ENCODE measurements around the gene OR5K1. TPM values are rescaled to one million over a fixed set of nuclear protein-coding genes. Genes with fewer than 3 reads are reported as not detected.

The OR5K1 gene
- total and polyA plus RNA-seq, 2 of the 8 experiments (the other 6 are each of a cell fraction or from before 2014, with no cell fraction given), result not detected

DNA sequence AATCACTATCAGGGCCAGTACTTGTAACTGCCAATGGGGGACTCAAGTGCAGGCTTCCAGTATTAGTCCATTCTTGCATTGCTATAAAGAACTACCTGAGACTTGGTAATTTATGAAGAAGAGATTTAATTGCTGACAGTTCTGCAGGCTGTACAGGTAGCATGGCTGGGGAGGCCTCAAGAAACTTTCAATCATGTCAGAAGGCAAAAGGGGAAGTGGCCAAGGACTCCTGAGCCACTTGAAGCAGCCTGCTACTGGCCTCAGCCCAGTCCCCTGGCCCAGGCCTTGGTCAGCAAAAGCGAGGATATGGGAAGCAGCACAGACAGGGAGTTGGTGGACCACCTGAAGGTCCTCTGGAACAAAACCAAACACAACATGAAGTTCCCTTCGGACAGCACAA, 29.2 kb upstream of the OR5K1 start:
- H4K8ac ChIP-seq (ENCODE audit: extremely low read depth, insufficient read depth, low read length), result no peak overlapping the region
- H2BK20ac ChIP-seq (ENCODE audit: low read length), result no peak overlapping the region
- H2BK120ac ChIP-seq (replicated peaks; ENCODE audit: low read depth, low read length), result no peak overlapping the region
- ChIA-PET CTCF (ENCODE audit: partially characterized antibody) (no interaction called here), POLR2A (ENCODE audit: partially characterized antibody) (no interaction called here)
- H3K56ac ChIP-seq (replicated peaks; ENCODE audit: insufficient read length, low read depth, low read length), result no peak overlapping the region
- H3K79me2 ChIP-seq (ENCODE audit: control insufficient read depth in 1 of 2, insufficient read depth in 2 of 2, low read length in 2 of 2), result no peaks in the 10 kb centered on the region
- no peak overlapping the region for H2BK15ac ChIP-seq (ENCODE audit: low read length)
- no peak overlapping the region for H2AK5ac ChIP-seq (ENCODE audit: low read depth, low read length)
- FAIRE-seq, result no peak
- H3K27me3 ChIP-seq (replicated peaks in 1 of 4; ENCODE audit: control insufficient read depth in 3 of 4, extremely low read depth in 1 of 4, insufficient read depth in 3 of 4, low read length in 3 of 4), result no peaks in the 10 kb centered on the region
- no peak overlapping the region for H3K23ac ChIP-seq (ENCODE audit: insufficient read length)
- no peak overlapping the region for H4K91ac ChIP-seq (replicated peaks; ENCODE audit: insufficient read length, low read length)
- no peaks in the 10 kb centered on the region for H3K4me1 ChIP-seq (replicated peaks in 1 of 4; ENCODE audit: control insufficient read depth in 3 of 4, insufficient read depth in 4 of 4, low read length in 3 of 4)
- H2BK12ac ChIP-seq (ENCODE audit: low read depth, low read length), result no peak overlapping the region
- 39% methylated on average over 2 of the region's 2 CpGs; no CpG with 5 or more reads in 1 of the 2 experiments for WGBS, 2 experiments (ENCODE audit: extremely low coverage in 1 of 2, insufficient coverage in 1 of 2, insufficient read length in 1 of 2, insufficient replicate concordance in 2 of 2, low coverage in 1 of 2, low lambda C conversion rate in 2 of 2, missing lambda C conversion rate in 1 of 2)
- H3K9me3 ChIP-seq (ENCODE audit: insufficient read depth in 2 of 2, low read depth in 1 of 2, low read length in 1 of 2), result 0 out of 4 replicates have a peak, but pooled peaks cover 0 to 4% of the 10 kb centered on the region in 2 experiments
- no peaks in the 10 kb centered on the region for H4K20me1 ChIP-seq (replicated peaks in 1 of 2; ENCODE audit: control insufficient read depth in 1 of 2, insufficient read depth in 2 of 2, low read length in 2 of 2)
- H4K5ac ChIP-seq (ENCODE audit: insufficient read length, low read depth, low read length), result no peak overlapping the region
- H3K14ac ChIP-seq (ENCODE audit: insufficient read length), result no peak overlapping the region
- DNase-seq (ENCODE audit: low read depth in 1 of 2, low spot score in 2 of 2), result no peak
- H3K27ac ChIP-seq (ENCODE audit: low read depth, low read length), result no peak overlapping the region
- H3K36me3 ChIP-seq (ENCODE audit: control insufficient read depth in 2 of 4, insufficient read depth in 4 of 4, low read length in 3 of 4), result no peaks in the 10 kb centered on the region
- no peaks in the 10 kb centered on the region for H3K23me2 ChIP-seq (ENCODE audit: low read depth, low read length)
- H3K79me1 ChIP-seq (ENCODE audit: low read depth, low read length), result no peaks in the 10 kb centered on the region
- no peak overlapping the region for H3K4me3 ChIP-seq (ENCODE audit: extremely low read depth in 1 of 4, insufficient read depth in 2 of 4, low read depth in 3 of 4, low read length in 4 of 4)
- no peak overlapping the region for H3K9ac ChIP-seq (replicated peaks in 1 of 4; ENCODE audit: extremely low read depth in 1 of 4, low read depth in 3 of 4, low read length in 3 of 4)
- H3K4ac ChIP-seq (replicated peaks; ENCODE audit: insufficient read length, low read depth, low read length), result no peak overlapping the region
- H2BK5ac ChIP-seq (ENCODE audit: low read depth, low read length), result no peak overlapping the region
- no peak overlapping the region for H2AFZ ChIP-seq (ENCODE audit: low read length)
- no peak overlapping the region for H3K18ac ChIP-seq (ENCODE audit: extremely low read depth, low read length)
- H3K4me2 ChIP-seq (ENCODE audit: insufficient read depth in 1 of 2, low read depth in 2 of 2, low read length in 2 of 2), result no peak overlapping the region
- TF ChIP-seq TAF7 (optimal IDR thresholded peaks at IDR 0.05; ENCODE audit: borderline replicate concordance, low read depth, low read length) (no peak), SUZ12 (IDR thresholded peaks at IDR 0.05; ENCODE audit: low read length) (no peak), GABPA (IDR thresholded peaks at IDR 0.05; ENCODE audit: borderline replicate concordance, insufficient read depth, low read length) (no peak), ASH2L (IDR thresholded peaks at IDR 0.05; ENCODE audit: low read length) (no peak), HDAC6 (IDR thresholded peaks at IDR 0.05; ENCODE audit: low read depth, low read length) (no peak), TAF1 (IDR thresholded peaks at IDR 0.05; ENCODE audit: low read depth, low read length) (no peak), KDM4A (IDR thresholded peaks at IDR 0.05; ENCODE audit: low read depth, low read length, severe bottlenecking) (no peak), EZH2 (IDR thresholded peaks at IDR 0.05; ENCODE audit: low read depth, low read length, severe bottlenecking) (no peak), CEBPB (IDR thresholded peaks at IDR 0.05; ENCODE audit: low read depth, low read length) (no peak), POU5F1 (IDR thresholded peaks at IDR 0.05; ENCODE audit: low read depth, low read length) (no peak), CBX8 (IDR thresholded peaks at IDR 0.05; ENCODE audit: borderline replicate concordance, low read depth, low read length) (no peak), BACH1 (IDR thresholded peaks at IDR 0.05; ENCODE audit: low read length) (no peak), SP1 (IDR thresholded peaks at IDR 0.05; ENCODE audit: low read depth, low read length) (no peak)
- TF ChIP-seq, protein P1, sequence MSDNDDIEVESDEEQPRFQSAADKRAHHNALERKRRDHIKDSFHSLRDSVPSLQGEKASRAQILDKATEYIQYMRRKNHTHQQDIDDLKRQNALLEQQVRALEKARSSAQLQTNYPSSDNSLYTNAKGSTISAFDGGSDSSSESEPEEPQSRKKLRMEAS (IDR thresholded peaks at IDR 0.05), result no peak
- TF ChIP-seq, protein P2, sequence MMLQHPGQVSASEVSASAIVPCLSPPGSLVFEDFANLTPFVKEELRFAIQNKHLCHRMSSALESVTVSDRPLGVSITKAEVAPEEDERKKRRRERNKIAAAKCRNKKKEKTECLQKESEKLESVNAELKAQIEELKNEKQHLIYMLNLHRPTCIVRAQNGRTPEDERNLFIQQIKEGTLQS (IDR thresholded peaks at IDR 0.05; ENCODE audit: insufficient read depth, low read depth, low read length), result no peak

All from H1 (cell line).